SK-N-SH treated with all-trans-retinoic acid at 6 μM for 48 hours (cell line): ENCODE data around the gene CDK10.

Experiments used
- ARNTL ChIP-seq: fragments of 450-650 bp; formaldehyde crosslinking; IDR thresholded peaks from 2 replicates; pipeline ENCODE4 v1.5.0; 2020; ENCODE audit warnings: low read depth, mild to moderate bottlenecking, moderate library complexity, borderline replicate concordance
- ISL1 ChIP-seq: fragments of 250-450 bp; sonication (Bioruptor Pico); IDR thresholded peaks from 2 replicates; pipeline ENCODE4 v2.1.2; 2022; ENCODE audit warnings: mild to moderate bottlenecking, moderate library complexity
- OSR1 ChIP-seq: fragments of 250-450 bp; sonication (Bioruptor Pico); IDR thresholded peaks from 2 replicates; pipeline ENCODE4 v1.8.0; 2022; ENCODE audit warnings: moderate library complexity, mild to moderate bottlenecking, inconsistent platforms
- PATZ1 ChIP-seq: fragments of 250-450 bp; sonication (Bioruptor Pico); IDR thresholded peaks from 2 replicates; pipeline ENCODE4 v1.8.0; 2020; ENCODE audit warnings: mild to moderate bottlenecking, moderate library complexity, borderline replicate concordance
- RARB ChIP-seq: fragments of 250-450 bp; sonication (Bioruptor Pico); IDR thresholded peaks from 2 replicates; pipeline ENCODE4 v1.8.0; 2021; ENCODE audit warnings: mild to moderate bottlenecking, moderate library complexity
- TOX ChIP-seq: fragments of 250-450 bp; sonication (Bioruptor Pico); IDR thresholded peaks from 2 replicates; pipeline ENCODE4 v1.8.0; 2021; ENCODE audit warnings: mild to moderate bottlenecking, moderate library complexity, borderline replicate concordance
- ZFP3 ChIP-seq: fragments of 250-450 bp; sonication (Bioruptor Pico); IDR thresholded peaks from 2 replicates; pipeline ENCODE4 v1.5.0; 2020; ENCODE audit warnings: mild to moderate bottlenecking, moderate library complexity
- ZFP30 ChIP-seq: fragments of 450-650 bp; formaldehyde crosslinking; IDR thresholded peaks from 2 replicates; pipeline ENCODE4 v1.5.0; 2022; ENCODE audit warnings: mild to moderate bottlenecking, moderate library complexity

GRCh38 chr16:89642574-89642973 is 43.9 kb upstream of the CDK10 start:
- TF ChIP-seq TOX (CRISPR knock-in tag) (no peak), RARB (CRISPR knock-in tag) (no peak), PATZ1 (CRISPR knock-in tag) (no peak), ZFP30 (no peak), OSR1 (CRISPR knock-in tag) (no peak), ARNTL (CRISPR knock-in tag) (no peak), ZFP3 (no peak), ISL1 (CRISPR knock-in tag) (no peak)
